H1 (cell line): ENCODE measurements around the gene FAM177B. TPM values are rescaled to one million over a fixed set of nuclear protein-coding genes. Genes with fewer than 3 reads are reported as not detected.

Source experiments
- CTCF ChIA-PET: fragments of 300-600 bp; sonication (Branson Sonifier 250); formaldehyde crosslinking; loops from one replicate; lab custom pipeline; 2021; ENCODE audit not compliant: partially characterized antibody; lab: Charles Lee
- POLR2A ChIA-PET: fragments of 300-600 bp; sonication (Branson Sonifier 250); formaldehyde crosslinking; loops from one replicate; lab custom pipeline; 2021; ENCODE audit warnings: inconsistent platforms; ENCODE audit not compliant: partially characterized antibody; lab: Charles Lee
- DNase-seq, 2 experiments: peaks; one replicate each; pipeline versions ENCODE4 v3.0.0 to v3.0.0-alpha.2; 2010 to 2022; ENCODE audit warnings: low spot score in 2 of 2, low read depth in 1 of 2, mixed read lengths in 1 of 2
- FAIRE-seq: peaks from 2 replicates; lab custom pipeline; 2011; peaks lifted over from hg19 to GRCh38; lab: Jason Lieb, UNC
- H2AFZ ChIP-seq: 2 replicates; pipeline ENCODE4 v1.8.1; 2012; ENCODE audit warnings: low read length, inconsistent platforms
- H2AK5ac ChIP-seq: 2 replicates; pipeline ENCODE4 v1.6.1; 2013; ENCODE audit warnings: low read depth, low read length
- H2BK120ac ChIP-seq: replicated peaks from 2 replicates; pipeline ENCODE3; 2013; ENCODE audit warnings: low read depth, low read length, inconsistent platforms
- H2BK12ac ChIP-seq: 2 replicates; pipeline ENCODE4 v1.6.1; 2013; ENCODE audit warnings: low read depth, low read length
- H2BK15ac ChIP-seq: 2 replicates; pipeline ENCODE4 v1.6.1; 2013; ENCODE audit warnings: low read length
- H2BK20ac ChIP-seq: 2 replicates; pipeline ENCODE4 v1.6.1; 2013; ENCODE audit warnings: low read length
- H2BK5ac ChIP-seq: 2 replicates; pipeline ENCODE4 v1.6.1; 2013; ENCODE audit warnings: low read depth, low read length
- H3K14ac ChIP-seq: 2 replicates; pipeline ENCODE4 v1.6.1; 2013; ENCODE audit warnings: inconsistent platforms; ENCODE audit not compliant: insufficient read length
- H3K18ac ChIP-seq: 2 replicates; pipeline ENCODE4 v1.6.1; 2013; ENCODE audit warnings: low read length; ENCODE audit errors: extremely low read depth
- H3K23ac ChIP-seq: 2 replicates; pipeline ENCODE4 v1.6.1; 2013; ENCODE audit warnings: inconsistent platforms; ENCODE audit not compliant: insufficient read length
- H3K23me2 ChIP-seq: 2 replicates; pipeline ENCODE4 v1.6.1; 2013; ENCODE audit warnings: low read depth, low read length
- H3K27ac ChIP-seq: 2 replicates; pipeline ENCODE4 v1.6.1; 2011; ENCODE audit warnings: low read depth, low read length, inconsistent platforms
- H3K27me3 ChIP-seq, 4 experiments: replicated peaks in 1 of 4; 1 replicate in 1 of 4; 2 replicates in 3 of 4; pipeline versions ENCODE4 v1.6.1 to v1.8.1; 2011 to 2013; ENCODE audit warnings: low read length in 3 of 4, mild to moderate bottlenecking in 3 of 4, inconsistent platforms in 2 of 4, mixed read lengths in 2 of 4, moderate library complexity in 1 of 4; ENCODE audit not compliant: control insufficient read depth in 3 of 4, insufficient read depth in 3 of 4; ENCODE audit errors: extremely low read depth in 1 of 4
- H3K36me3 ChIP-seq, 4 experiments: 2 replicates each; pipeline versions ENCODE4 v1.6.1 to v1.8.1; 2011 to 2013; ENCODE audit warnings: mild to moderate bottlenecking in 4 of 4, low read length in 3 of 4, moderate library complexity in 2 of 4, control low read depth in 1 of 4, inconsistent platforms in 1 of 4; ENCODE audit not compliant: insufficient read depth in 4 of 4, control insufficient read depth in 2 of 4
- H3K4ac ChIP-seq: replicated peaks from 2 replicates; pipeline ENCODE3; 2013; ENCODE audit warnings: low read length, low read depth, mixed read lengths, inconsistent platforms; ENCODE audit not compliant: insufficient read length
- H3K4me1 ChIP-seq, 4 experiments: replicated peaks in 1 of 4; 1 replicate in 1 of 4; 2 replicates in 3 of 4; pipeline versions ENCODE4 v1.6.1 to v1.8.1; 2011 to 2013; ENCODE audit warnings: low read length in 3 of 4, inconsistent platforms in 2 of 4, mixed read lengths in 1 of 4; ENCODE audit not compliant: insufficient read depth in 4 of 4, control insufficient read depth in 3 of 4
- H3K4me2 ChIP-seq, 2 experiments: 2 replicates each; pipeline versions ENCODE4 v1.6.1 to v1.8.1; 2011 to 2013; ENCODE audit warnings: low read depth in 2 of 2, low read length in 2 of 2, control low read depth in 1 of 2, inconsistent platforms in 1 of 2, mild to moderate bottlenecking in 1 of 2; ENCODE audit not compliant: insufficient read depth in 1 of 2
- H3K4me3 ChIP-seq, 4 experiments: fragments of 200-600, 300-600 bp in 1 of 4; sonication (generic), shearing (Covaris generic), sonication (Bioruptor Twin) in 1 of 4; 2 replicates each; pipeline versions ENCODE4 v1.5.1 to v1.8.1; 2011 to 2016; ENCODE audit warnings: low read length in 4 of 4, low read depth in 3 of 4, control low read depth in 2 of 4, inconsistent platforms in 2 of 4, mild to moderate bottlenecking in 2 of 4, mixed read lengths in 1 of 4, moderate library complexity in 1 of 4; ENCODE audit not compliant: insufficient read depth in 2 of 4; ENCODE audit errors: extremely low read depth in 1 of 4
- H3K56ac ChIP-seq: replicated peaks from 2 replicates; pipeline ENCODE3; 2013; ENCODE audit warnings: low read depth, mild to moderate bottlenecking, mixed read lengths, low read length, inconsistent platforms; ENCODE audit not compliant: insufficient read length
- H3K79me1 ChIP-seq: 2 replicates; pipeline ENCODE4 v1.6.1; 2013; ENCODE audit warnings: low read depth, low read length, control low read depth
- H3K79me2 ChIP-seq, 2 experiments: 2 replicates each; pipeline versions ENCODE4 v1.6.1 to v1.8.1; 2012 to 2013; ENCODE audit warnings: low read length in 2 of 2, mild to moderate bottlenecking in 2 of 2, inconsistent platforms in 1 of 2; ENCODE audit not compliant: insufficient read depth in 2 of 2, control insufficient read depth in 1 of 2
- H3K9ac ChIP-seq, 4 experiments: replicated peaks in 1 of 4; 1 replicate in 1 of 4; 2 replicates in 3 of 4; pipeline versions ENCODE4 v1.6.1 to v1.8.1; 2011 to 2013; ENCODE audit warnings: low read depth in 3 of 4, low read length in 3 of 4, control low read depth in 2 of 4, mild to moderate bottlenecking in 2 of 4, moderate library complexity in 2 of 4, inconsistent platforms in 1 of 4; ENCODE audit errors: extremely low read depth in 1 of 4
- H3K9me3 ChIP-seq, 2 experiments: 2 replicates each; pipeline versions ENCODE4 v1.6.1 to v1.8.1; 2012 to 2013; ENCODE audit warnings: mild to moderate bottlenecking in 2 of 2, moderate library complexity in 2 of 2, control low read depth in 1 of 2, inconsistent platforms in 1 of 2, low read depth in 1 of 2, low read length in 1 of 2, mixed read lengths in 1 of 2; ENCODE audit not compliant: insufficient read depth in 2 of 2
- H4K20me1 ChIP-seq, 2 experiments: replicated peaks in 1 of 2; 2 replicates each; pipeline versions ENCODE3 to v1.8.1; 2011 to 2013; ENCODE audit warnings: inconsistent platforms in 2 of 2, low read length in 2 of 2, mild to moderate bottlenecking in 1 of 2; ENCODE audit not compliant: insufficient read depth in 2 of 2, control insufficient read depth in 1 of 2
- H4K5ac ChIP-seq: 2 replicates; pipeline ENCODE4 v1.6.1; 2013; ENCODE audit warnings: low read length, low read depth, mixed read lengths, inconsistent platforms; ENCODE audit not compliant: insufficient read length
- H4K8ac ChIP-seq: 2 replicates; pipeline ENCODE4 v1.8.0; 2013; ENCODE audit warnings: mild to moderate bottlenecking, moderate library complexity, low read length, inconsistent platforms; ENCODE audit not compliant: insufficient read depth; ENCODE audit errors: extremely low read depth
- H4K91ac ChIP-seq: replicated peaks from 2 replicates; pipeline ENCODE3; 2013; ENCODE audit warnings: low read length, mixed read lengths, inconsistent platforms; ENCODE audit not compliant: insufficient read length
- FOSL1 ChIP-seq: IDR thresholded peaks from 2 replicates; pipeline ENCODE4 v1.6.1; 2011; ENCODE audit warnings: mild to moderate bottlenecking, low read depth, low read length, moderate library complexity; ENCODE audit not compliant: insufficient read depth
- KDM1A ChIP-seq: fragments of 200-600, 300-600 bp; sonication (generic); IDR thresholded peaks from 2 replicates; pipeline ENCODE4 v1.7.1; 2016; ENCODE audit warnings: mild to moderate bottlenecking, low read length, borderline replicate concordance
- KDM4A ChIP-seq: IDR thresholded peaks from one replicate; pipeline ENCODE4 v1.7.1; 2012; ENCODE audit warnings: low read depth, mild to moderate bottlenecking, moderate library complexity, low read length, inconsistent platforms; ENCODE audit not compliant: severe bottlenecking
- PHF8 ChIP-seq: fragments of 200-600 bp; sonication (generic); conservative IDR thresholded peaks from 2 replicates; pipeline ENCODE4 v1.7.1; 2012; ENCODE audit warnings: low read depth, mild to moderate bottlenecking, inconsistent platforms, low read length, moderate library complexity
- RAD21 ChIP-seq, 2 experiments: IDR thresholded peaks in 1 of 2; conservative IDR thresholded peaks in 1 of 2; 2 replicates each; pipeline ENCODE4 v1.6.1; 2011; ENCODE audit warnings: low read depth in 2 of 2, low read length in 2 of 2, improper control_type of control experiment in 1 of 2, inconsistent platforms in 1 of 2, mild to moderate bottlenecking in 1 of 2, moderate library complexity in 1 of 2
- SUZ12 ChIP-seq: fragments of 200-600 bp; sonication (generic); IDR thresholded peaks from 2 replicates; pipeline ENCODE4 v1.6.1; 2012; ENCODE audit warnings: mild to moderate bottlenecking, inconsistent platforms, low read length, moderate library complexity, mixed read lengths
- TAF7 ChIP-seq: optimal IDR thresholded peaks from 2 replicates; pipeline ENCODE3; 2011; ENCODE audit warnings: low read depth, mild to moderate bottlenecking, inconsistent platforms, low read length, moderate library complexity, borderline replicate concordance
- ZNF274 ChIP-seq: IDR thresholded peaks from 2 replicates; pipeline ENCODE4 v1.7.0; 2012; ENCODE audit warnings: low read length, borderline replicate concordance; ENCODE audit errors: extremely low read depth
- WGBS, 2 experiments: shearing (Covaris generic) in 1 of 2; methylation state at CpG; one replicate each; pipeline versions ENCODE4 v1.1.6 to v1.1.7; 2013 to 2015; ENCODE audit warnings: low lambda C conversion rate in 2 of 2, mixed read lengths in 2 of 2, inconsistent platforms in 1 of 2, low coverage in 1 of 2, missing lambda C conversion rate in 1 of 2; ENCODE audit not compliant: insufficient replicate concordance in 2 of 2, insufficient coverage in 1 of 2, insufficient read length in 1 of 2; ENCODE audit errors: extremely low coverage in 1 of 2, missing lambda C conversion rate in 1 of 2; 5-methylcytosine and 5-hydroxymethylcytosine counted together
- polyA plus RNA-seq, 7 experiments: library from polyadenylated mRNA; depleted of rRNA in 3 of 7; stranded (reverse) in 5 of 7; unstranded in 2 of 7; fragments of >200 nt in 5 of 7; fragments of 200-250 nt in 2 of 7; gene quantifications; 1 replicate in 5 of 7; 2 replicates in 1 of 7; 4 replicates in 1 of 7; pipeline versions ENCODE4 v1.2.1 to v1.2.3, GENCODE V29; 2011 to 2013; ENCODE audit warnings: missing spikeins in 2 of 7, mixed read lengths in 2 of 7
- total RNA-seq: library from RNA; stranded (reverse); fragmentation: NEBNext Ultra II Directional; extraction: Animal tissue kit (Norgen Biotek cat#: 25700); gene quantifications from 2 replicates; pipeline ENCODE4 v1.2.1, GENCODE V29; 2021

The FAM177B gene
- total and polyA plus RNA-seq, 2 of the 8 experiments (the other 6 are each of a cell fraction or from before 2014, with no cell fraction given) = 0.06 TPM; not detected in 1

DNA sequence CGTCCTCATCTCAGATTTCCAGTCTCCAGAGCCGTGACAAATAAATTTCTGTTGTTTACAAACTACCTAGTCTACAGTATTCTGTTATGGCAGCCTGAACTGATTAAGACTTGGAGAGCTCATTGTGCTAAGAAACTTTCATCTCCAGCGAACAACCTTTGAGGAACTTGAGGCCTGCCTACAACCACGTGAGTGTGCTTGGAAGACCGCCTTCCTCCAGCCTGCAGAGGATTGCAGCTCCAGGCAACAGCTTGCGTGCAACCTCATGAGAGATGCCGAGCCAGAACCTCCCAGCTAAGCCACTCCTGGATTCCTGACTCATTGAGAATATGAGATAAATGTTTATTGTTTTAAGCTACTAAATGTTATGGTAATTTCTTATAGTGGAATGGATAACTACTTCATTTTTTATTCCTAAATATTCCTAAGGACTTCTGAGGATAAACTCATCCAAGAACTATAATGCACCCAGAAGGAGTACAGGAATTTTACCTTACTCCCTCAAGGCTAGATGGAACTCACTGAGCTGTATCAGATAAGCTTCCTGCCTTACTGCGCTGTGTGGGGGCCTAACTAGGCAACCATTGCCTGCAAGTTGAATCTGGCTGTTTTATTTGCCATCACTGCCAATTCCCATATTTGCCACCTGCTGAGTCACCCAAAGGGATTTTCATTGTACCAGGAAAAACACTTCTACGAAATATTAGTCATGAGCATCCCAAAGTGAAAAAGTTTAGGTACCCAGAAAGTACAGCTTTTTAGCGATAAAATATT is 17.6 kb downstream of the FAM177B start:
- Histone ChIP-seq H2AFZ (no peak overlapping the region), H2BK120ac (no peak overlapping the region), H3K23ac (no peak overlapping the region), H3K79me1 (no peaks in the 10 kb centered on the region), H3K27me3 (no peaks in the 10 kb centered on the region), H4K5ac (no peak overlapping the region), H3K79me2 (no peaks in the 10 kb centered on the region), H2BK20ac (no peak overlapping the region), H3K56ac (no peak overlapping the region), H2BK15ac (no peak overlapping the region), H3K9me3 (no peaks in the 10 kb centered on the region), H3K23me2 (no peaks in the 10 kb centered on the region), H3K4me2 (no peak overlapping the region), H2AK5ac (no peak overlapping the region), H3K14ac (no peak overlapping the region), H4K8ac (no peak overlapping the region), H3K18ac (no peak overlapping the region), H3K9ac (no peak overlapping the region), H2BK12ac (no peak overlapping the region), H4K91ac (no peak overlapping the region), H3K4ac (no peak overlapping the region), H2BK5ac (no peak overlapping the region), H3K4me3 (no peak overlapping the region), H3K4me1 (no peaks in the 10 kb centered on the region), H4K20me1 (no peaks in the 10 kb centered on the region), H3K36me3 (no peaks in the 10 kb centered on the region), H3K27ac (no peak overlapping the region)
- WGBS, 2 experiments = 91% methylated on average over 9 of the region's 10 CpGs; no CpG with 5 or more reads in 1 of the 2 experiments
- ChIA-PET CTCF (interaction anchor here (1.1 to 1.8 kb wide), 7 partner anchors 15 to 370 kb away, joined by 3 to 4 read pairs (median 3); partner anchors contain the start of gene FAM177B), POLR2A (no interaction called here)
- DNase-seq (no peak), FAIRE-seq (no peak)
- TF ChIP-seq SUZ12 = no peak
- no peak for TF ChIP-seq FOSL1
- TF ChIP-seq TAF7 = no peak
- no peak for TF ChIP-seq KDM4A
- TF ChIP-seq KDM1A = no peak
- no peak for TF ChIP-seq RAD21 (IDR thresholded peaks at IDR 0.05 in 1 of 2, conservative IDR thresholded peaks at IDR 0.05 in 1 of 2; ENCODE audit: low read depth in 2 of 2, low read length in 2 of 2)
- no peak for TF ChIP-seq ZNF274
- no peak for TF ChIP-seq PHF8
